Neuron (in vitro differentiated cells): ENCODE data around the gene CYREN.
A peak's percentile ranks its signal among the peaks of the same experiment; 100 is the strongest.
"Not testable (repeated sequence)": the region's sequence is repeated elsewhere in the genome, so short reads cannot be mapped to it uniquely, and the experiment has no call there.

Source experiments
- H2AFZ ChIP-seq: one replicate; pipeline ENCODE4 v1.6.1; 2013; ENCODE audit warnings: low read depth, mild to moderate bottlenecking, inconsistent platforms, low read length, moderate library complexity
- H3K27me3 ChIP-seq: one replicate; pipeline ENCODE4 v1.6.1; 2013; ENCODE audit warnings: low read length; ENCODE audit not compliant: insufficient read depth
- H3K36me3 ChIP-seq: one replicate; pipeline ENCODE4 v1.6.1; 2013; ENCODE audit warnings: low read length; ENCODE audit not compliant: insufficient read depth
- H3K4me1 ChIP-seq: one replicate; pipeline ENCODE4 v1.6.1; 2013; ENCODE audit warnings: low read length; ENCODE audit not compliant: insufficient read depth
- H3K4me3 ChIP-seq: 2 replicates; pipeline ENCODE4 v1.5.1; 2013; ENCODE audit warnings: mild to moderate bottlenecking, low read length, moderate library complexity
- H3K9me3 ChIP-seq: one replicate; pipeline ENCODE4 v1.6.1; 2013; ENCODE audit warnings: low read length

Gene CYREN

DNA sequence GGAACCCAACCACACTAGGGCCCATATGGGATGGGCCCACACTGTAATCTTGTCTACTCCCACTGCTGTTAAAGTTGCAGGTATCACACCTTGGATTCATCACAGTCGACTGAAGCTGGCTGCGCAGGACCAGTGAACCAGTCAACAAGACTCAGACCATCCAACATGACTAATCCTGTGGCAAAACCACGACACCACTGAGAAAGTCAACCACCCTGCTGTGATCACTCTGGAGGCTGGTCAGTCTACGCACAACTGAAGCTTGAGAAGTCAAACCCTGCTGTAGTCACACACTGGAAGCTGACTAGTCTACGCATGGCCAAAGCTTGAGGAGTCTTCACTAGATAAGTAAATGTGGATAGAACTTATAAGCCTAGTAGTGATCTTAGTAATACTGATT, 9.6 kb upstream of the CYREN start:
- Histone ChIP-seq H3K36me3 (peaks cover 14% of the 10 kb centered on the region), H3K9me3 (peaks cover 20% of the 10 kb centered on the region), H2AFZ (no peak overlapping the region), H3K27me3 (no peaks in the 10 kb centered on the region), H3K4me3 (no peak overlapping the region), H3K4me1 (peaks cover 4% of the 10 kb centered on the region)

DNA sequence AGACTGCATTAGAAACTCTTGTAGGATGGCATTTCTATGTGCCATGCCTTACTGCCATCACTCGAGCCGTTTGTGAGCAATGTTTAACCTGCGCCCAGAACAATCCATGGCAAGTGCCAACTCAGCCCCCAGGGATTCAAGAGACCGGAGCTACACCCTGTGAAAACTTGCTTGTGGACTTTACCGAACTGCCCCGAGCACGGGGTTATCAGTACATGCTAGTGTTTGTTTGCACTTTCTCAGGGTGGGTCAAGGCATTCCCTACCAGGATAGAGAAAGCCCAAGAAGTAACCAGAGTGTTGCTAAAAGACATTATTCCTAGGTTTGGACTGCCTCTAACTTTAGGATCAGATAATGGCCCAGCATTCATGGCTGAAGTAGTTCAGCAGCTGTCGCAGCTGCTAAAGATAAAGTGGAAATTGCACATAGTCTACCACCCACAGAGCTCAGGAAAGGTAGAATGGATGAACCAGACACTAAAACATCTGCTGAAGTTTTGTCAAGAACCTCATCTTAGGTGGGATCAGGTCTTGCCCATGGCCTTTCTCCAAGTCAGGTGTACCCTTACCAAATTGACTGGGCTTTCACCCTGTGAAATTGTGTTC, 8.9 kb upstream of the CYREN start:
- no peak overlapping the region for H3K4me3 ChIP-seq
- peaks cover 14% of the 10 kb centered on the region for H3K36me3 ChIP-seq
- H3K27me3 ChIP-seq = no peaks in the 10 kb centered on the region
- H2AFZ ChIP-seq = no peak overlapping the region
- peaks cover 4% of the 10 kb centered on the region for H3K4me1 ChIP-seq
- H3K9me3 ChIP-seq = peaks cover 20% of the 10 kb centered on the region

DNA sequence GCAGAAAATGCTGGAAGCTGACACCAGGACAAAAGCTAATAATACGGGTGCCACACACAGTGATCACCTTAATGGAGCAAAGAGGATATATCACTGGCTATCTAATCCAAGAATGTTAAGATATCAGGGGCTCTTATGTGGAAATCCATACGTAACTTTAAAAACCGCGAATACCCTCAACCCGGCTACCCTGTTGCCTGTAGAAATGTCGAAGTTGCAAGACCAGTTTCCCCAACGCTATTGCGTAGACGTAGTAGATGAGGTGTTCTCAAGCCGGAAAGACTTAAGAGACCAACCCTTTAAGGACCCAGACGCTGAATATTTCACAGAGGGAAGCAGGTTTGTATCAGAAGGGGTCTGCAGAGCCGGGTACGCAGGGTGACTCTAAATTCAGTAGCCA, 7.9 kb upstream of the CYREN start:
- H3K27me3 ChIP-seq = no peaks in the 10 kb centered on the region
- H3K4me3 ChIP-seq = no peak overlapping the region
- peaks cover 20% of the 10 kb centered on the region for H3K9me3 ChIP-seq
- no peak overlapping the region for H2AFZ ChIP-seq
- H3K4me1 ChIP-seq = peaks cover 4% of the 10 kb centered on the region
- H3K36me3 ChIP-seq = peaks cover 6% of the 10 kb centered on the region

DNA sequence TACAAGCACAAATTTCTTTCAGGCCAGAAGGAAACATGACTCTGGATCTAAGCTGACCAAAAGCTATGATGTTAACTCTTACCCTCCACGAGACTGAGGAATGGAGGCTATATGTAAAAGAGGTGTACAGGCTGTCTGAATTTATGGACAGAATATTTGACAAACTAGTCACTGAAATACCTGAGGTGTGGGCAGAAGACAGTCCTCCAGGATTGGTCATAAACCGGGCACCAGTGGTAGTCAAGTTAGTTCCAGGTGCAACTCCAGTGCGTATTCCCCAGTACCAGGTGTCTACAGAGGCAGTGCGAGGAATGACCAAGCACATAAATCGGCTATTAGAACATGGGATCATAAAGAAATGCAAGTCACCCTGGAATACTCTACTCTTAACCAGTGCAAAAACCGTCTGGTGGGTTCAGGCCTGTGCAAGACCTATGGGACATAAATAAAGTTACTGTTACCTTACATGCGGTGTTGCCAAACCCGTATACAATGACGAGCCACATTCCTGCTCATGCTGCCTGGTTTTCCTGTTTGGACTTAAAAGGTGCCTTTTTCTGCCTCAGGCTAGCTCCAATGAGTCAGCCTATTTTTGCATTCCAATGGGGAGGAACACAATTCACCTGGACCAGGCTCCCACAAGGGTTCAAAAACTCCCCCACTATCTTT, 6.7 kb upstream of the CYREN start:
- H3K9me3 ChIP-seq = peaks cover 13% of the 10 kb centered on the region
- H3K36me3 ChIP-seq = peaks cover under 1% of the 10 kb centered on the region
- peaks cover 4% of the 10 kb centered on the region for H3K4me1 ChIP-seq
- H2AFZ ChIP-seq = no peak overlapping the region
- no peak overlapping the region for H3K4me3 ChIP-seq
- H3K27me3 ChIP-seq = no peaks in the 10 kb centered on the region

DNA sequence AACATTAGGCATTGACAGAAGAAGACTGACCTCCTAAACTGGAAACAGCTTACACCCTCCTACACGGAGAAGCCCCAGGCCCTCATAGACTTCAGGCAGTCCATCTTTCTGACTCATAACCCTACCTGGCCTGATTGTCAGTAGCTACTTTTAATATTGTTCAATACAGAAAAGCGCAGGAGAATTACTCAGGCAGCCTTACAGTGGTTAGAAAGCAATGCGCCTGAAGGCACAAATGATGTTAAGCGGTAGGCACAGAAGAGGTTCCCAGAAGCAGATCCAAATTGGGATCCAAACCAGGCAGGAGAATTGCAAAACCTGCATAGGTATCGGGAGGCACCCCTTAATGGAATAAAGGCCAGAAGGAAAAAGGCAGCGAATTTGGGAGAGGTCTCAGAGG, 5.4 kb upstream of the CYREN start:
- Histone ChIP-seq H3K4me3 (no peak overlapping the region), H3K4me1 (peaks cover 10% of the 10 kb centered on the region), H3K9me3 (peaks cover 5% of the 10 kb centered on the region), H2AFZ (no peak overlapping the region), H3K36me3 (no peaks in the 10 kb centered on the region), H3K27me3 (no peaks in the 10 kb centered on the region)

DNA sequence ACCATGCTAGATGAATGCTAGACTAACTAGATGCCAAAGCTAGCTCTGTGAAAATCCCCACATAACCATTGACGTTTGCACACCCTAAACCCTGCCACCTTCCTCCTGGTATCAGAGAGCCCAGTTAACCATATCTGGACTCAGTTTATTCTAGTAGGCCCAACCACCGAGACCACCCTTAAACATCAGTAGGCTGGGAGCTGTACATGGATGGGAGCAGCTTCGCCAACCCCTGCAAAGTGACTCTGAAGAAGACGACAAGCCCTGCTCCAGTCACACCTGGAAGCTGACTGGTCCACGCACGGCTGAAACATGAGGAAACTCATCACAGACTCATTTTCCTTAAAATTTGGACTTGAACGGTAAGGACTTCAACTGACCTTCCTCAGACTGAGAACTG, 4.4 kb upstream of the CYREN start:
- Histone ChIP-seq H3K27me3 (no peaks in the 10 kb centered on the region), H2AFZ (no peak overlapping the region), H3K9me3 (peaks cover under 1% of the 10 kb centered on the region), H3K4me3 (no peak overlapping the region), H3K36me3 (no peaks in the 10 kb centered on the region), H3K4me1 (peaks cover 11% of the 10 kb centered on the region)

DNA sequence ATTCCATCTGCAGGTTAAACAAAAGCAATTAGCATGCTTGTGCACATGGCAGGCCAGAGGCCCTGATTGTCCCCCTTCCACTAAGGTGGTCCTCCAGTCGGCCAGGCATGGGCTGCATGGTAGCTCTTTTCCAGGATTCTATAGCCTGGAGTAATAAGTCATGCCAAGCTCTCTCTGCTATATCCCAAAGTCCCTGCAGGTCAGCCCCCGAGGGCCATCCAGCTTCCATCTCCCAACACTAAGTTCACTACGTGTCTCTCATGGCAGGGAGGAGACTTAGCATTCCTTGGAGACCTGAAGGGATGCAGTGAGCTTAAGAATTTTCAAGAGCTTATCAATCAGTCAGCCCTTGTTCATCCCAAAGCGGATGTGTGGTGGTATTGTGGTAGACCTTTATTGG, 3.4 kb upstream of the CYREN start:
- H3K36me3 ChIP-seq, H3K4me3 ChIP-seq, H3K9me3 ChIP-seq, H3K27me3 ChIP-seq, H2AFZ ChIP-seq: not testable (repeated sequence)
- H3K4me1 ChIP-seq = peaks cover 21% of the 10 kb centered on the region

DNA sequence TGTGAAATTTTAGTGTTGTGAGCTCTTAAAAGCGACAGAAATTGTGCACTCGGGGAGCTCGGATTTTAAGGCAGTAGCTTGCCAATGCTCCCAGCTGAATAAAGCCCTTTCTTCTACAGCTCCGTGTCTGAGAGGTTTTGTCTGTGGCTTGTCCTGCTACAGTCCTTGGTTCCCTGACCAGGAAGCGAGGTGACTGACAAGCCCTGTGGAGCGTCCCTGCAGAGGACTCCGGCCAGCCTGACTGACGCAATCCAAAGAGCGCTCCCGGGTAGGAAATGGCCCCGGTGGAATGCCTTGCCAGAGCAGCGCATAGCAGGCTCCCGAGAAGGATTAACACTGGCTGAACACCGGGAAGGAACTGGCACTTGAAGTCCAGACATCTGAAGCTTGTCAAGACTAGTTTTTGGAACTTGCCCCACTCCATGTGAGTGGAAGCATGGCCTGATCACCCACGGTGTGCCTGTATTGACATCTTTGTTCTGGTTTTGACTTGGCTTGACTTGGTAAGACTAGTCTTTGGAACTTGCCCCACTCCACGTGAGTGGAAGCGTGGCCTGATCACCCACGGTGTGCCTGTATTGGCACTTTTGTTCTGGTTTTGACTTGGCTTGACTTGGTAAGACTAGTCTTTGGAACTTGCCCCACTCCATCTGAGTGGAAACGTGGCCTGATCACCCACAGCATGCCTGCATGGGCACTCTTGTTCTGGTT, 1.2 kb upstream of the CYREN start:
- H3K4me3 ChIP-seq = peak overlapping the region; percentile 74
- not testable (repeated sequence) for H3K27me3 ChIP-seq
- H2AFZ ChIP-seq = peak overlapping the region; percentile 90

DNA sequence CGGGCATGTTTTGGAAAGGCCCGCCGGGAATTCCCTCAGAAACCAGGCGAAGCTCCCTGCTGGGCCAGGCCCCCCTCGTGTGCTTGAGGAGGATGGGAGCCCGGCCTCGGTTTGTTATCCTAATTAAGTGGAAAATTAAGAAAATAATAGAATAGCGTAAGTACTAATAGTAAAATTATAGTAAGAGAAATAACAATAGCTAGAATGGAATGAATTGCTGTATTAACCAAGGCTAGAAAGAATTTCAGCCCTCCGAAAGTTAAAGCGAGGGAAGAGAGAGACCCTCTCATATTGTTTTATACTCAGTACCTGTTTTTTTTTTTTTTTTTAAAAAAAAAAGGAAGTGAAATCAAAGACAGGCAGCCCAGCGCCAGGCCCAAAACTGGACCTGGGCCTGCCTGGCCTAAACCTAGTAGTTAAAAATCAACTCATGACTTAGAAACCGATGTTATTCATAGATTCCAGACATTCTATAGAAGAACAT, 533 bp upstream of the CYREN start:
- H3K27me3 ChIP-seq, H3K9me3 ChIP-seq: not testable (repeated sequence)
- Histone ChIP-seq H2AFZ (peak overlapping the region; percentile 90), H3K4me1 (peaks cover 18% of the 10 kb centered on the region), H3K36me3 (peaks cover 29% of the 10 kb centered on the region), H3K4me3 (peak overlapping the region; percentile 74)

More for the DNA sequence above, 1.2 kb upstream of the CYREN start:
- Histone ChIP-seq H3K36me3 (peaks cover 22% of the 10 kb centered on the region), H3K4me1 (peaks cover 18% of the 10 kb centered on the region)
- H3K9me3 ChIP-seq = not testable (repeated sequence)

DNA sequence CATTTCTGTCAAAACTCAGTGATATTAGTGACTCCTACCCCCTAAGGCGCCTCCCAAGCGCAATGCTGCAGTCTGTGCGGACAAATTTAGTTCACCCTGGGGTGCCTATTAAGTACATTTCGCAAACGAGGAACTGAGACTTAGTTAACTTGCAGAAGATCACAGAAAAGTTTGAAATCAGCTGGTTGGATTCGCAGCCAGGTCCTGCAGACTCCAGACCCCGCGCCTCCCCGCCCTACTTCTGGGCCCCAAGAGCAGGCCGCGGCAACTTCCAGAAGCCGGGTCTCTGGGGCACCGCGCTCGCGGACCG, 588 bp downstream of the CYREN start:
- H2AFZ ChIP-seq = peak overlapping the region; percentile 90
- no peaks in the 10 kb centered on the region for H3K9me3 ChIP-seq
- H3K36me3 ChIP-seq = peaks cover 40% of the 10 kb centered on the region
- H3K27me3 ChIP-seq = no peaks in the 10 kb centered on the region
- H3K4me3 ChIP-seq = peak overlapping the region; percentile 74
- peaks cover 18% of the 10 kb centered on the region for H3K4me1 ChIP-seq

DNA sequence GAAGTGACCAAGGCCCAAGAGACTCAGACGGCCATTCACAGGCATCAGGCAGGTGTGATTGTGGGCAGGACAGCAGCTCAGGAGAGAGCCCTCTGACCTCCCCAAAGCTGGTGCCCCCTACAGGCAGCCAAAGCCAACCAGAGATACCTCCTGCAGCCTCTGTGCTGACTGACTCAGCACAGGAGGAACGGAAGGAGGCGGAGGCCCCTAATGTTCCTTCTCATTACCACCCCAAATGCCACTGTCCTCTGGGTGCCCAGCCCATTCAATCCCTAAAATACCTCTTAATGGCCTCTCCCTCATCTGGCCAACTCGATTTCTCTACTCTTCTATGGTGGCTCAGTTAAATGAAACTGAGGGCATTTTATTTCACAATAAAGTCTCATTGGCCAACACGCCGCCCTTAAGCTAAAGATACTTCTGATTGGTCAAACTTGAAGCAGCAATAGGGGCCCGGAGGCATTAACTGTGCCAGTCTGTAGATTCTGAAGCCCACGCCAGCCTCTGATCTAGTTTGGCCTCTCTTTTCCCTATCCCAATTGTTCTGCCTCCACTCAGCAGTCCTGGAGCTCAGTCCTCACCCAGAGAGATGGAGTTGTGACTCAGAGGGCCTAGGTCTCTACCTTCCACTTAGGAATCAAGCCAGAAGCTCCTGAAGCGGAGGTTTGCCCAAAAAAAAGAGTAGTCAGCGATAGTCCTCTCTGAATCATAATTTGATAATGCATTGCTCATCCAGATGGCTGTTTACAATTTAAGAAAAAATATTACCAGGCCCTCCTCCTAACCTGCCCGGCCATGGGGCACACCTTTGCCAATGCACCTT, 1.2 kb downstream of the CYREN start:
- Histone ChIP-seq H3K4me1 (peaks cover 18% of the 10 kb centered on the region), H2AFZ (no peak overlapping the region), H3K4me3 (peak overlapping the region; percentile 74), H3K9me3 (no peaks in the 10 kb centered on the region), H3K27me3 (no peaks in the 10 kb centered on the region), H3K36me3 (peaks cover 45% of the 10 kb centered on the region)

DNA sequence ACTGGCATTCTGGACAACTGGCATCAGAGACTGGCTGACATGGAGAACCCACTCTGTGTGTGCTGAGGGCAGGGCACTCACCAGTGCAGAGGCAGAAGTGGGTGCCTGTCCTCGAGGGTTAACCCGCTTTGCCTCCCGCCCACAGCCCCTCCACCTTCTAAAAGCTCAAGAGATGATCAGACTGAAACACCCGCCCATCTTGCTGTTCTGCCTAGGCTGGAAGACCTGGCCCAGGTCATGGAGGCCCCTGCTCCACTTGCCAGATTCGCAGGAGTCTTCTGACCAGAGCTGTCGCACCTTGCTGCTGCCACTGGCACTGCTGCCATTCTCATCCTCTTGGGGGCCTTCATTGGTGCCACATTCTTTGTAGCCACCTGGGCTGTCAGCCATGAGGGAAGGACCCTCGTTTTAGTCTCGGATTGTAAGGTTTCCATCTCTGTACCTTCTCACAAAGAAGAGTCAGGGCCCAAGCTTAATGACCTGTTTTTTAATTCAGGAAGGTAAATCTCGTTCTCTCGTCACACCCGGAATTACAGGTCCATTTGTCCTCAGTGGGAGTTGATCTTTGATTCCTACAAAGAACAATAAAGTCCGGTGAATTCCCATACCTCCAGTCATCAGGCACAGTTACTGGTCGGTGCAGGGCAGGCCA, 1.9 kb downstream of the CYREN start:
- no peaks in the 10 kb centered on the region for H3K27me3 ChIP-seq
- no peaks in the 10 kb centered on the region for H3K9me3 ChIP-seq
- H3K4me1 ChIP-seq = peaks cover 18% of the 10 kb centered on the region
- H3K4me3 ChIP-seq = no peak overlapping the region
- no peak overlapping the region for H2AFZ ChIP-seq
- peaks cover 49% of the 10 kb centered on the region for H3K36me3 ChIP-seq
